HG03460 (cell line): ENCODE measurements around the gene NPHS1.
"Not testable (repeated sequence)": the region's sequence is repeated elsewhere in the genome, so short reads cannot be mapped to it uniquely, and the experiment has no call there.

ENCODE experiments used
- ATAC-seq: cut with Tn5 transposase; IDR thresholded peaks from one replicate; pipeline ENCODE4 v1.9.1; 2021; ENCODE audit not compliant: unreplicated experiment

NPHS1 gene

DNA sequence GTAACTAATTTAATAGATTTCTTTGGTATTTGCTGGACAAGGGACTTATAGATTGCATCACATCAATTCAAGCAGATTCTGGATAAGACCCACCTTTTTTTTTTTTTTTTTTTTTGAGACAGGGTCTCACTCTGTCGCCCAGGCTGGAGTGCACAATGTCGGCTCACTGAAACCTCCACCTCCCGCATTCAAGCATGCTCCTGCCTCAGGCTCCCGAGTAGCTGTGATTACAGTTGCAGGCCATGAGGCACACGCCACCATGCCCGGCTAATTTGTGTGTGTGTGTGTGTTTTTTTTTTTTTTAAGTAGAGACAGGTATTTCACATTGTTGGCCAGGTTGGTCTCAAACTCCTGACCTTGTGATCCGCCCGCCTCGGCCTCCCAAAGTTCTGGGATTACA, 35.5 kb downstream of the NPHS1 start:
- no peak for ATAC-seq

DNA sequence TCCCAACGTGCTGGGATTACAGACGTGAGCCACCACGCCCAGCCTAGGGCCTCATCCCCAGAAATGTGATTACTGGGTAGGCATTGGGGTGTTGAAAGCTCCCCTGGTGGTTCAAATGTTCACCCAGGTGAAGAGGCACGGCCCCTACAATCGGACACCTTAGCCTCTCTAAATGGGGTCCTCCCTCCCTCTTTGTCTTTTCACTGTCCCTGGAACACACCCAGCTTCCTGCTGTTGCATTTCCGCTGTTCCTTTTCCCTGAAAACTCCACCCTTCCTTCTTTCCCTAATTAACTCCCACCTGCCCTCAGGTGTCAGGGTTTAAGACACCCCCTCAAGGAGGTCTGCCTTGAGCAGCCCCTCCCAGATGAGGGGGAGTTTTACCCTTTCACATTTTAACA, 36.0 kb downstream of the NPHS1 start:
- ATAC-seq: no peak

DNA sequence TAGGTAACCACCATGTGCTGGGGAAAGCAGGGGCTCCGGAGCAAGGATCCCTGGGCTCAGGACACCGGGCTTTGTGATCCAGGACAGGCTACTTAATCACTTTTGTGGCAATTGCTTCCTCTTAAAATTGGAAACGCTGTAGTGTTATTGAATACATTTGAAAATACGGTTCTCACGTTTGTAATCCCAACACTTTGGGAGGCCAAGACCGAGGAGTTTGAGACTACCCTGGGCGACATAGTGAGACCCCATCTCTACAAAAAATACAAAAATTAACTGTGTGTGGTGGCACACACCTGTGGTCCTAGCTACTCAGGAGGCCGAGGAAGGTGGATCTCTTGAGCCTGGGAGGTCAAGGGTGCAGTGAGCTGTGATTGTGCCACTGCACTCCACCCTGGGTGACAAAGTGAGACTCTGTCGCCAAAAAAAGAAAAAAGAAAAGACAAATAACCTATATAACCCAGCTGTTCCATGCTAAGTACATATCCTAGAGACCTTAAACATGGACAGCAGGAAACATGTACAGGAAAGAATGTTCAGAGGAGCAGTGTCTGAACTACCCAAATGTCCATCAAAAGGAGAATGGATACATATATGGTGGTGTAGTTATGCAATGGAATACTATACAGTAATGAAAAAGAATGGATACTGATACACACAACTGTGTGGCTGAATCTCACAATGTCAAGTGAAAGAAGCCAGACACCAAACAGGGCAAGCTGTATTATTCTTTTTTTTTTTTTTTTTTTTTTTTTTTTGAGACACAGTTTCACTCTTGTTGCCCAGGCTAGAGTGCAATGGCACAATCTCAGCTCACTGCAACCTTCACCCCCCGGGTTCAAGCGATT, 39.0 kb downstream of the NPHS1 start:
- ATAC-seq: no peak

DNA sequence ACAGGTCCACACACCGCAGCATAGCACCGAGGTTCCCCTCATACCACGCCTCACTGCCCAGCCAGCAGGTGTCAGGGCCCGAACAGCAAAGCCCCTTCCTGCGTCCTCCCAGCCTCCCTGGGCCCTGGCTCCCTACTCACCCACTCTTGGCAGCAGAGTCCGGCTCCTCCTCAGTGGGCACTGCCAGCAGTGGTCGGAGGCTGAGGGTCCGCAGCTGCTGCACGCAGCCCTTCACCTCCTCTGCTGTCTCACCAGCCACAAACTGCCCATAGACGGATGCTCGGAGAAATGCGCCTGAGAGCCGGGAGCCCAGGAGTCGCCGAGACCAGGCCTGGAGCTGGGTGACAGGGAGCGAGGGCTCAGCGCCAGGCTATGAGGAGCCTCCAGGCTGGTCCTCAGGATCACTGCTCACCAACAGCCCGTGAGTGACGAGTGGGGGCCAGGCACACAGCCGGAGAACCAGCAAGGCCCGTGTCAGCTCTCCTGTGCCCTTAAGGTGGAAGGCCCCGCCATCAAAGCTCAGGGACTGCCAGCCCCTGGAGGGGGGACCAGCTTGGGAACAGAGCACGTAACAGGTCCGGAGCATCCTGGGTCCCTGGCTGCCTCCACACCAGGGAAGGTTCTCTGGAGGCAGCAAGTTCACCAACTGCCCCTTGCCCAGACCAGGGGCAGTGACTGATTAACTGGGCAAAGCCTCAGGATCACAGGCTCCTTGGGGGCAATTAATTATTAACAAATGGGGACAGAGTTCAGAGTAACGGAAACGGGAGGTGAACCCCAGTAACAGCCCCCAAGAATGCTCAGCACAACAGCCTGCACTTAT, 39.9 kb downstream of the NPHS1 start, which contains the start of gene PRODH2:
Gene PRODH2, minus strand, starts transcription at position 626 of the 823 bp plus-strand sequence. Its CDS starts 40 bp downstream, at position 586.
- no peak for ATAC-seq

DNA sequence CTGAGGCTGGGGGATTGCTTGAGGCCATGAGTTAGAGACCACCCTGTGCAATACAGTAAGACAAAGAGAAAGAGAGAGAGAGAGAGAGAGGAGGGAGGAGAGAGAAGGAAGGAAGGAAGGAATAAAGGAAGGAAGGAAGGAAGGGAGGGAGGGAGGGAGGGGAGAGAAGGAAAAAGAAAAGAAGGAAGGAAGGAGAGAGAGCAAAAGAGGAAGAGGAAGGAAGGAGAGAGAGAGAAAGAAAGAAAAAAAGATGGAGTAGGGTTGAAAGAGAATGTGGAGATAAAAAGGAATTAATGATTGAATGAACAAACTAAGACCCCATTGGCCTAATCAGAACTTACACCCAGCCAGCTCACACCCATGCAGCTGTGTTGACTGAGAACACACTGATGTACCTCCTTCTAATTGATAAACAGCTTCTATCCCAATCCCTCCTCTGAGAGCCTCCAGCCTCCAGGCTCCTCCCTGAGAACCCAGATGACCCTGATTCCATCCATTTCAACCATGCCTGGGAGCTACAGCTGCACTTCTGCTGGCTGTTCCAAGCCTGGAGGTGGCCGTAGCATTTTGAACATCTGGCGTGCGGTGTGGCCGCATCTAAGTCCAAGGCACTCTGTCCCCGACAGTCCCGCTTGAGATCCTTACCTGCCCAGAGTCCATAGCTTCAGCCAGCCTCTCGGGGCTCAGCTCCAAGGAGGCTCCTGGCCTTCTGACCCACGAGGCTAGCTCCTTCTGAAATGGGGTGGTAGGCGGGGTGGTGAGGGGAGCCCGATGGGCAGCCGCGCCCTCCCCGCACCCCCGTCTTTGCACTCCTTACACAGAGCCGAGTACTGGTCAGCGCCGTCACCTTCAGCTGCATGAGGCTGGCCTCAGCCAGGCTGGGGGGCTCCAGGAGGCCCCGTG, 40.7 kb downstream of the NPHS1 start:
- ATAC-seq: no peak

DNA sequence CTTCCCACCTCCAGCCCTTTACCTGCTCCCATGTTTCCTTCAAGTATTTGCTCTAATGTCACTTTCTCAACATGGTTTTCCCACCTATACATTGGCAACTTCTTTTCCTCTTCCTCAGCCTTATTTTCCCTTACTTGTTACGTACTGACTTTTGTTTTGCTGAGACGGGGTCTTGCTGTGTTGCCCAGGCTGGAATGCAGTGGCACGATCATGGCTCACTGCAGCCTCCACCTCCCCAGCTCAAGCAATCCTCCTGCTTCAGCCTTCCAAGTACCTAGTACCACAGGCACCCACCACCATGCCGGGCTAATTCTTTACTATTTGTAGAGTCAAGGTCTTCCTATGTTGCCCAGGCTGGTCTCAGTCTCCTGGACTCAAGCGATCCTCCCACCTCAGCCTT, 44.7 kb downstream of the NPHS1 start:
- no peak for ATAC-seq

DNA sequence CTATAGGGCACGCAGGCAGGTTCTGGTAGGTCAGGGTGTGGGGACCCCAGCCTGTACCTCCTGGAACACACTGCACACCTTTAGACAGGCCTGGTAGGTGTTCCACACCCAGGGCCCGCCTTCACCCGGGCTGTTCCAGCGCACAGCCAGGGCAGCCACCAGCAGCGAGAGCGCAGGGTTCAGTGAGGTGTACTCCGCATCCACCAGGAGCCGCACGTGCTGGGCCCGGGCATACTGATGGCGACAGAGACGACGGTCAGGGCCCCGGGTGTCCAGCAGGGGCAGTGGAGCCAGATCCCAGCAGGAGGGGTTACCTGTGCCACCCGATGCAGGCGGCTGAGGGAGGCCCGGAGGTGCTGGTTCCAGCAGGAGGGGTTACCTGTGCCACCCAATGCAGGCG, 45.7 kb downstream of the NPHS1 start:
- ATAC-seq: no peak

DNA sequence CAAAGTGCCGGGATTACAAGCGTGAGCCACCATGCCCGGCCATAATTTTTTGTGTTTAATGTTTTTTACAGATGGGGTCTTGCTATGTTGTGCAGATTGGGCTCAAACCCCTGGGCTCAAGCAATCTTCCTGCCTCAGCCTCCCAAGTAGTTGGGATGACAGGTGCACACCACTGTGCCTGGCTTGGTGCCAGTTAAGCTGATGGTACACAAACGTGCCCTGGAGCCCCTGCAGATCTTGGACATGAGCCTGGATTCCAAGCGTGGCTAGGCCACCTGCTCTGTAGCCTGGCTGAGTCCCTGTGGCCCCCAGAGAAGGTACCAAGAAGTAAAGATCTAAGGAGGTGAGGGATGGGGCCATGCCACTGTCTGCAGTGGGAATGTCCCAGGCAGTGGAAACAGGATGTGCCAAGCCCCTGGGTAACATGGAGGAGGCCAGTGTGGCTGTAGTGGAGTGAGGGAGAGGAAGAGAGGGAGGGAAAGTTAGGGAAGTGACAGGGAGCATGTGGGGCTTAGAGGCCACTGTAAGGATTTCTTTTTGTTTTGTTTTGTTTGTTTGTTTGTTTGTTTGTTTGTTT, 46.7 kb downstream of the NPHS1 start:
- no peak for ATAC-seq

DNA sequence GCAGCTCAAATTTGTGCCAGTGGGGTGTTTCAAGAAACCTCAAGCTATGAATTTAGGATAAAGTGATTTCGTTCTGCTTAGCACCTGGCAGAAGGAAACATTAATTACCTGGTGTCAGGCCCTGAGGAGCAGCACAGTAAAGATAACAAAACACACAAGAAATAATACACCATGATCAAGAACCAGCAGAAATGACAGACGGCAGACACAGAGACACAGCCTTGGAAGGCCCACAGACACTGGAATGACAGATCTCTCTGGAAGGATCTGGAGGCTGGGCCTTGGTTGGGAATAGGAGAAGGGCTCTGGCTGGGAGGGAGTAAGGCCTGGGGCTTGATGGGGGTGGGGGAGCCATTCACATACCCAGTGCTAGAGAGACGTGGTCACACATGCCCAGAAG, 50.5 kb downstream of the NPHS1 start:
- no peak for ATAC-seq

DNA sequence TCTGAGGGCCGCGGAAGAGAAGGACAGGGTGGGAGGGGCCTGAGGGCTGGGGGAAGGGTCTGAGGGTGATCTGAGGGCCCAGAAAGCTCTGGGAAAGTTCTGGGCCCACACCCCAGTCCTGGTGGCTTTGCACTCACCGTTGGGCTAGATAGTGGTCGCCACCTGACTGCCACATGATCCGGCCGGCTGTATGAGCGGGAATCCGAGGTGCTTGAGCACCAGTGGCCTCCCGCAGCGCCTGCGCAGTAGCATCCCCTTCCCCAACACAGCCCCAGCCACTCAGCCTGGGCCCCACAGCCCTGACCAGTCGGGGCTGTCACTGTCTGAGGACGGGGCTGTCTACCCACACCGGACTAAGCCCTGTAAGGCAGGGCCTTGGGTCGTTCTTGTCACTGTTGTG, 54.6 kb downstream of the NPHS1 start:
- no peak for ATAC-seq

DNA sequence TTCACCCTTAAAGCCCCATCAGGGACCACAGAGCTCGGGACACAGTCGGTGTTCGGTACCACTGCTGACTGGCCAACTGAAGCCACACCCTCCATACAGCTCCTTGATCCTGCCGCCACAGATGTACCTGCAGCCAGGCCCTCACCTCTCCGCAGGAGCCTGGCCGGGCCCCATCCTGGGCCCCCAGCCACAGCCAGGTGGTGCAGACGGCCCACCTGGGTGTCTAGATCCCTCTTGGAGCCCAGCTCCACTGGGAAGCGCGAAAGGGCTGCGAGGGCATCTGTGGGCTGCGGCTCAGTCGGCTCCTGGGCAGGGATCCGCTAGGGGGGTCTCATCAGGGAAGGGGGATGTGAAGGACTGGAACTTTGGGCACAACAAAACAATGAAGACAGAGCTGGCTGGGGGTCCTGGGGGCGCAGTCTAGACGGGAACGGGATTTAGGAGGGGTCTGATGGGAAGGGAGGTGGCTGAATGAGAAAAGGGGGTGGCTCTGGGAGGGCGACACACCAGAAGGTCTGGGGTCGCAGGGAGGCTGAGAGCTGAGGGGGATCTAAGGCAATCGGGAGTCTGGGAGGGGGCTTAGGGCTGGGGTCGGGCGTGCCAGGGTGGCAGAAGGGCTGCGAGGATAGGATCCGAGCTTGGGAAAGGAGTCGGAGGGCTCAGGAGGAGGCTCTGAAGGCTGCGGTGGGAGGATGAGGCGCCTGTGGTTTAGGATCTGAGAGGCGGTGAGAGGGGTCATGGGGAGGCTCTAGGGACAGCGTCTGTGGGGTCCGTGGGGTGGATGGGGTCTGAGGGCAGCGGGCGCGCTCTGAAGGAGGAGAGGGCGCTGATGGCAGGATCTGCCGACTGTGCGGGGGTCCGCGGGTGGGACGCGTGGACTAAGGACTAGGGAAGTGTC, 55.4 kb downstream of the NPHS1 start:
- no peak for ATAC-seq

DNA sequence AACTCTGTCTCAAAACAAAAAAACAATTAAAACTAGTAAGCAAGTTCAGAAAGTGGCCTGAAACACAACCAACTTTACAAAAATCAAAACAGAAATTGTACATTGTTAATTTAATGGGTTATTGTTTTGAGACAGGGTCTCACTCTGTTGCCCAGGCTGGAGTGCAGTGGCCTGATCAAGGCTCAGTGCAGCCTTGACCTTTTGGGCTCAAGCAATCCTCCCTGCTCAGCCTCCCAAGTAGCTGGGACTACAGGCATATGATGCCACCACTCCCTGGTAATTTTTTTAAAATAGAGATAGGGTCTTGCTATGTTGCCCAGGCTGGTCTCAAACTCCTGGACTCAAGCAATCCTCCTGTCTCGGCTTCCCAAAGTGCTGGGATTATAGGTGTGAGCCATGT, 56.7 kb downstream of the NPHS1 start:
- ATAC-seq: not testable (repeated sequence)

DNA sequence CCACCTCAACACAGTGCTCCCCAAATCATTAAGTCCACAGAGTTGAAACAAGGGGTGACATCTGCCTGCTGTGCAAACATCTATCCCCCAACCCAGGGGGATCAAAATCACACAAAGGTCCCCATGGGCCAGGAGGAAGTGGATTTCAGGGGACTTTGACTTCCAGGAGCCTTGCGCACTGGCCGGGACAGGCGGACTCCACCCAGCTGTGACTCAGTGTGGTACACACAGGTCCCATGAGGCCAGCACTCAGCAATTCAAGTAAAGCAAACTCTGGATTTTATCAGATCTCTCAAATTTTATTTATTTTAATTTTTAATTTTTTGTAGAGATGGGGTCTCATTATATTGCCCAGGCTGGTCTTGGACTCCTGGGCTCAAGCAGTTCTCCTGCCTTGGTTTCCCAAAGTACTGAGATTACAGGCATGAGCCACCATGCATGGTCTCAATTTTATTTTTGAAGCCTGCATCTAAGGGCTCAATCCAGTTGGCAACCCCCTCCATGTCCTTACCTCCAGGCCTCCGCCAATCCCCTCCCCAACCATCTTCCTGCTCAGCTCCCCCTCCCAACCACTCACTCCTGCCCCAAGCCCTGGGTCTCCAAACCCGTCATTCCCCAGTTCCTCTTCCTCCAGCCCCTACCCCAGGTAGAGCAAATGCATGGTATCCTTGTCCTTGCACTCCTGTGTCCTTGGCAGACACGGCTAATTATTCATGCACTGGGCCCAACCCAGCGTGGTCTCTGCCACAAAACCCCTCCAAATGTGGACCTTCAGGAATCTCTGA, 58.7 kb downstream of the NPHS1 start:
- no peak for ATAC-seq

DNA sequence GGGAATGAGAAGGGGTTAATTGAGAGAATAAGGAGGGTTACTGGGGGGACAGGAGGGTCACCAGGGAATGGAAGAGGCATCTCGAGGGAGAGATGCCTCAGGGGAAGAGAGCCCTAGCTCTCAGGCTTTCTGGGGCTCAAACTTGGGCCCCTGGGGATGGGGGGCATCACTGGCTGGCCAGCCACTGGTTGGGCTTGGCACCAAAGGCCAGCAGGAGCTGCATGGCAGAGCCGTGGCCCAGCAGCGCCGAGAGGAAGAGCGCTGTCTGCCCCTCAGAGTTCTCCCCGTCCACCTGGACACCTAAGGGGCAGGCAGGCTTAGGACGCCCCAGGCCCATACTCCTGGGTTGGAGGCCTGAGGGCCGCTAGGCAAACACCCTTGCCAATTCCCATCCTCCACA, 59.4 kb downstream of the NPHS1 start:
- ATAC-seq: no peak

DNA sequence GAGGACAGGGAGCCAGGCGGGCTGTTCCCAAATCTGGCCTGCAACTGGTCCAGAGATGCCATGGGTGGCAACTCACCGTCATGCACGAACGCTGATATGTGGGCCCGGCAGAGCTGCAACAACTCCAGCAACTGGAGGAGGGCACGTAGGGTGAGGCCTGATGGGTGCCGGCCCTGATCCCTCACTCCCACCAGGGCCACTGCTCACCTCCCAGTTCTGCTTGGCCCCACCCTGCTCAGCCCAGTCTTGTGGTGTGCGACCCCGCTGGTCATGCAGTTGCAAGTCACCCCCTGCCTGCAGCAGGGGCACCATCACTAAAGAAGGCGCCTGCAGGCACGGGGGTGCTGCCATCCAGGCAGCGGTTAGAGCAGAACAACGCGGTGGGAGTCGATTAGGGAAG, 60.0 kb downstream of the NPHS1 start:
- ATAC-seq: no peak

DNA sequence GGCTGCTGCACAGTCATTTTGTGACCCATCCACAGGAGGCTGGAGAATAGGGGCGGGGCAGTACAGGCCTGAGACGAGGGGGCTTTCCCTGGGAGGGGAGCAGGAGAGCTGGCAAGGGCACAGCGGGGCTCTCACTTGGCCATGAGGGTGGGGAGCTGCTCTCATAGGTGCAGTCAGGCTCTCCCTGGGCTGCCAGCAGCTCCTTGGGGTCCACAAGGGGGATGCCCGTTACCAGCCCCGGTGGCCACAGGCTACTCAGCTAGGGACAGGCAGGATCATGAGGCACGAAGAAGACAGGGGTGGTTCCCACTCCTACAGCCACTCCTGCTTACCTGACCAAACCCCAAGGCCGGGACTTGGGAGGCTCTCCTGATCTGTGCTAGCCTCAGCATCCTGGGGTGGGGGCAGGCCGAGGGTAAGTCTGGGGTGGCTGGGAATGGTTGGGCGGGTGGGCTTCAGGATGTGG, 60.5 kb downstream of the NPHS1 start:
- no peak for ATAC-seq

DNA sequence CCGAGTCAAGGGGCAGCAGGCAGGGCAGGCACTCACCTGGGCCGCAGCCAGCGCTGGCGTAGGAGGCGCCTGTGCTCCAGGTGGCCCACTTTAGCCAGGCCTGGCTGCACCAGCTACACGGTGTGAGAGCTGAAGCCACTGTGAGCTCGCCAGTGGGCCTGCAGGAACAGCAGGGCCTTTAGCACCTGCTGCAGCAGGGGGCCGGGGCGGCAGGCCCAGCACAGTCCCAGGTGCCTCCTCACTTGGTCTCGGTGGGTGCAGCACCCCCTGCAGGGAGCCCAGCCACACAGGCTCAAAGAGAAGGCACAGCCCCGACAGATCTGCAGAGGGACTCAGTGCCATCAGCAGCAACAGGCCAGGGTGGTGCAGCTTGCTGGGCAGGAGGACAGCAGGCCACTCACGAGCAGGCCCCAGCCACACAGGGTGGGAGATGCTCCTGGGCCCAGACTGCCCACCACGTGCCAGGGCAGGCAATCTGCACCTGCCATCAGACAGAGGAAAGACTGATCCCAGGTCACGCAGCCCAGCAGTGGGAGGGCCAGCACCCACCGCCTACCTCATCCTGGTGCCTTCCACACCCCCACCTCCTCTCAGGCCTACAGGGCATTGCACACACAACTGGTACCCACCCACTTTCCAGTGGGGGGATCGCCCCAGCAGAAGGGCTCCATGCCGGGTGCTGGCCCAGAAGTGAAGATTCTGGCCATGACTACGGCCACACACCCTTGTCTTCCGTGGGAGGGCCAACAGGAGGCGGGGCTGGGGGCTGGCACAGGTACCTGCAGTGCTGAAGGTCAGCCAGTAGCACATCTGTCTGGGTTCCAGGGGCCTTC, 61.1 kb downstream of the NPHS1 start:
- ATAC-seq: no peak
